Esophagus squamous epithelium (tissue), 4 donors: Measurements from ENCODE around the gene ADRM1.

ENCODE experiments used
- POLR2A ChIP-seq, 4 donors: fragments of 450-650 bp; IDR thresholded peaks; one replicate each; pipeline ENCODE4 v1.6.1; 2017; ENCODE audit warnings: antibody characterized with exemption in 4 of 4, mild to moderate bottlenecking in 4 of 4, moderate library complexity in 3 of 4
- TF ChIP-seq, protein P1 (sequence below), 6 experiments: fragments of 450-650 bp in 4 of 6; fragments of 200-600 bp in 2 of 6; sonication (generic) in 2 of 6; IDR thresholded peaks; one replicate each; pipeline ENCODE4 v1.5.1; 2016 to 2019; ENCODE audit warnings: antibody characterized with exemption in 6 of 6, mild to moderate bottlenecking in 4 of 6, moderate library complexity in 4 of 6

DNA sequence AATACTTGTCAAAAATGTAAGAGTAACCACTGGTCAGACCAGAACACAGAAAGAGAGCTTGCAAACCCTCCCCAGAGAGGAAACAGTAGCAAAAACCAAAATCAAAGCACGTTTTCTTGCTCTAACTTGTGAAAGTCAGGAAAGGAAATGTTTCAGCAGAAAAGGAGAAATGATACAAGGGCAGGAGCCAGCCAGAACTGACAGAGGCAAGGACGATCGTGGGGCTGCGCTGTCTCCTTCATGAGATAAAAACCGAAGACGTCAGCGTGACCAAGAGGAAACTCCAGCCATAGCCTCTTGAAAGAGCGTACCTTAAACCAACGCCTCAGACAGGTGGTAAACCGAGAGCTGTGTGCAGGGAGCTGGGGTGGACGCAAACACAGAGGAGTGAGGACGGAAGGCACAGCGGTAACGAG, 36.9 kb downstream of the ADRM1 start:
- TF ChIP-seq, protein P1, sequence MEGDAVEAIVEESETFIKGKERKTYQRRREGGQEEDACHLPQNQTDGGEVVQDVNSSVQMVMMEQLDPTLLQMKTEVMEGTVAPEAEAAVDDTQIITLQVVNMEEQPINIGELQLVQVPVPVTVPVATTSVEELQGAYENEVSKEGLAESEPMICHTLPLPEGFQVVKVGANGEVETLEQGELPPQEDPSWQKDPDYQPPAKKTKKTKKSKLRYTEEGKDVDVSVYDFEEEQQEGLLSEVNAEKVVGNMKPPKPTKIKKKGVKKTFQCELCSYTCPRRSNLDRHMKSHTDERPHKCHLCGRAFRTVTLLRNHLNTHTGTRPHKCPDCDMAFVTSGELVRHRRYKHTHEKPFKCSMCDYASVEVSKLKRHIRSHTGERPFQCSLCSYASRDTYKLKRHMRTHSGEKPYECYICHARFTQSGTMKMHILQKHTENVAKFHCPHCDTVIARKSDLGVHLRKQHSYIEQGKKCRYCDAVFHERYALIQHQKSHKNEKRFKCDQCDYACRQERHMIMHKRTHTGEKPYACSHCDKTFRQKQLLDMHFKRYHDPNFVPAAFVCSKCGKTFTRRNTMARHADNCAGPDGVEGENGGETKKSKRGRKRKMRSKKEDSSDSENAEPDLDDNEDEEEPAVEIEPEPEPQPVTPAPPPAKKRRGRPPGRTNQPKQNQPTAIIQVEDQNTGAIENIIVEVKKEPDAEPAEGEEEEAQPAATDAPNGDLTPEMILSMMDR (IDR thresholded peaks at IDR 0.05): no peak
- no peak for TF ChIP-seq POLR2A (IDR thresholded peaks at IDR 0.05)
